ENCODE results near the gene VSIG2. TPM values are rescaled to one million over a fixed set of nuclear protein-coding genes. Genes with fewer than 3 reads are reported as not detected.
A peak's percentile ranks its signal among the peaks of the same experiment; 100 is the strongest.

The VSIG2 gene
- total and polyA plus RNA-seq, 2 of the 4 experiments (the other 2 are of a cell fraction): not detected

DNA sequence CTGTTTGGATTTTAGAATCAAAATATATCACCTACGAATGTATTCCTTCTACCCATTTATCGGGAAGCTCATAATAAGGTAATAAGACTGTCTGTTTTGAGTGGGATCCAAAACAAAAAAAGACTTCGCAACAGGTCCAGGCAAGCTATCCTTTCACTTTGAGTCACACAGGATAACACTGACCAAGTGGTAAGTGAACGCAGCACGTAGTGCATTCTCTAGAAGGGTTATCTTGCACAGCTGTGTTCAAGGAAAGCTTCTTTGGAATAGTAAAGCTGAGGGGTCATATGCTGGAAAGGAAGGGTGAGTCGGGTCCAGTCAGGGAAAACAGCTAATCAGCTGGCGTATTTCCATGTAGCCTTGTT lies 34.7 kb downstream of the VSIG2 start:
- H2BK120ac ChIP-seq (ENCODE audit: low read depth, low read length): no peak overlapping the region
- peak overlapping the region; percentile 79 for H2AFZ ChIP-seq (replicated peaks; ENCODE audit: low read length, poor library complexity)
- no peak overlapping the region for H2AK5ac ChIP-seq (ENCODE audit: low read depth, low read length)
- no peak overlapping the region for H3K56ac ChIP-seq (ENCODE audit: extremely low read depth, insufficient read depth, low read length)
- 0 out of 2 replicates have a peak overlapping the region, but pooled peaks have one; percentile 43 for H3K23ac ChIP-seq (ENCODE audit: low read depth, low read length)
- intact Hi-C loops (cut with micrococcal nuclease): loop anchor here (5.0 kb wide), 1 partner anchor 40 kb away; no protein-coding TSS in a partner anchor
- TF ChIP-seq RCOR1 (IDR thresholded peaks at IDR 0.05; ENCODE audit: insufficient replicate concordance, low read length): no peak
- TF ChIP-seq SMC3 (IDR thresholded peaks at IDR 0.05; ENCODE audit: low read depth, low read length): no peak
- TF ChIP-seq CEBPB (IDR thresholded peaks at IDR 0.05; ENCODE audit: low read depth, low read length): no peak
- no peak for TF ChIP-seq FOS (IDR thresholded peaks at IDR 0.05; ENCODE audit: low read depth, low read length)
- no peak for TF ChIP-seq BHLHE40 (IDR thresholded peaks at IDR 0.05; ENCODE audit: low read depth, low read length)
- no peak for TF ChIP-seq MAZ (IDR thresholded peaks at IDR 0.05; ENCODE audit: borderline replicate concordance, low read depth, low read length)
- no peak for TF ChIP-seq RAD21 (IDR thresholded peaks at IDR 0.05; ENCODE audit: low read length)
- no peak for TF ChIP-seq MAFK (IDR thresholded peaks at IDR 0.05; ENCODE audit: low read depth, low read length)
- no peak for TF ChIP-seq RFX5 (IDR thresholded peaks at IDR 0.05; ENCODE audit: low read depth, low read length)
- TF ChIP-seq MXI1 (IDR thresholded peaks at IDR 0.05; ENCODE audit: borderline replicate concordance, low read depth, low read length): no peak
- TF ChIP-seq NFE2L2 (IDR thresholded peaks at IDR 0.05; ENCODE audit: low read depth, low read length): no peak
- TF ChIP-seq, protein P1, sequence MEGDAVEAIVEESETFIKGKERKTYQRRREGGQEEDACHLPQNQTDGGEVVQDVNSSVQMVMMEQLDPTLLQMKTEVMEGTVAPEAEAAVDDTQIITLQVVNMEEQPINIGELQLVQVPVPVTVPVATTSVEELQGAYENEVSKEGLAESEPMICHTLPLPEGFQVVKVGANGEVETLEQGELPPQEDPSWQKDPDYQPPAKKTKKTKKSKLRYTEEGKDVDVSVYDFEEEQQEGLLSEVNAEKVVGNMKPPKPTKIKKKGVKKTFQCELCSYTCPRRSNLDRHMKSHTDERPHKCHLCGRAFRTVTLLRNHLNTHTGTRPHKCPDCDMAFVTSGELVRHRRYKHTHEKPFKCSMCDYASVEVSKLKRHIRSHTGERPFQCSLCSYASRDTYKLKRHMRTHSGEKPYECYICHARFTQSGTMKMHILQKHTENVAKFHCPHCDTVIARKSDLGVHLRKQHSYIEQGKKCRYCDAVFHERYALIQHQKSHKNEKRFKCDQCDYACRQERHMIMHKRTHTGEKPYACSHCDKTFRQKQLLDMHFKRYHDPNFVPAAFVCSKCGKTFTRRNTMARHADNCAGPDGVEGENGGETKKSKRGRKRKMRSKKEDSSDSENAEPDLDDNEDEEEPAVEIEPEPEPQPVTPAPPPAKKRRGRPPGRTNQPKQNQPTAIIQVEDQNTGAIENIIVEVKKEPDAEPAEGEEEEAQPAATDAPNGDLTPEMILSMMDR (conservative IDR thresholded peaks at IDR 0.05; ENCODE audit: low read depth, low read length): no peak
- no peak for TF ChIP-seq CHD1 (IDR thresholded peaks at IDR 0.05; ENCODE audit: low read depth, low read length)
- TF ChIP-seq, protein P2, sequence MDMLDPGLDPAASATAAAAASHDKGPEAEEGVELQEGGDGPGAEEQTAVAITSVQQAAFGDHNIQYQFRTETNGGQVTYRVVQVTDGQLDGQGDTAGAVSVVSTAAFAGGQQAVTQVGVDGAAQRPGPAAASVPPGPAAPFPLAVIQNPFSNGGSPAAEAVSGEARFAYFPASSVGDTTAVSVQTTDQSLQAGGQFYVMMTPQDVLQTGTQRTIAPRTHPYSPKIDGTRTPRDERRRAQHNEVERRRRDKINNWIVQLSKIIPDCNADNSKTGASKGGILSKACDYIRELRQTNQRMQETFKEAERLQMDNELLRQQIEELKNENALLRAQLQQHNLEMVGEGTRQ (IDR thresholded peaks at IDR 0.05; ENCODE audit: low read depth, low read length): no peak
- no peak for TF ChIP-seq POLR2A (IDR thresholded peaks at IDR 0.05; ENCODE audit: low read depth, low read length)
- TF ChIP-seq, protein P3, sequence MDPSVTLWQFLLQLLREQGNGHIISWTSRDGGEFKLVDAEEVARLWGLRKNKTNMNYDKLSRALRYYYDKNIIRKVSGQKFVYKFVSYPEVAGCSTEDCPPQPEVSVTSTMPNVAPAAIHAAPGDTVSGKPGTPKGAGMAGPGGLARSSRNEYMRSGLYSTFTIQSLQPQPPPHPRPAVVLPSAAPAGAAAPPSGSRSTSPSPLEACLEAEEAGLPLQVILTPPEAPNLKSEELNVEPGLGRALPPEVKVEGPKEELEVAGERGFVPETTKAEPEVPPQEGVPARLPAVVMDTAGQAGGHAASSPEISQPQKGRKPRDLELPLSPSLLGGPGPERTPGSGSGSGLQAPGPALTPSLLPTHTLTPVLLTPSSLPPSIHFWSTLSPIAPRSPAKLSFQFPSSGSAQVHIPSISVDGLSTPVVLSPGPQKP (IDR thresholded peaks at IDR 0.05; ENCODE audit: borderline replicate concordance, low read depth, low read length): no peak
- no peak overlapping the region for H3K14ac ChIP-seq (replicated peaks; ENCODE audit: low read depth, low read length)
- H3K9ac ChIP-seq (ENCODE audit: low read depth, low read length): peak overlapping the region; percentile 22; the same call in 1 of the 2 replicates
- ATAC-seq (ENCODE audit: low read depth): peak; percentile 66
- H4K5ac ChIP-seq (ENCODE audit: low read depth, low read length): no peak overlapping the region
- H3K4me2 ChIP-seq (ENCODE audit: low read depth, low read length): peak overlapping the region; percentile 82
- H3K9me3 ChIP-seq (ENCODE audit: control insufficient read depth, insufficient read depth, low read length): no peaks in the 10 kb centered on the region
- H3K4me3 ChIP-seq (ENCODE audit: insufficient read depth, low read depth, low read length): peak overlapping the region; percentile 31; the same call in 1 of the 2 replicates
- no peak overlapping the region for H3K27ac ChIP-seq (ENCODE audit: insufficient read depth, low read length)
- no peaks in the 10 kb centered on the region for H4K20me1 ChIP-seq (ENCODE audit: insufficient read depth, low read length)
- H3K4me1 ChIP-seq (ENCODE audit: control insufficient read depth, insufficient read depth, low read length): peaks cover 3% of the 10 kb centered on the region
- H2AK9ac ChIP-seq (replicated peaks; ENCODE audit: low read depth, low read length, poor library complexity): no peak overlapping the region
- no peak overlapping the region for H3K18ac ChIP-seq (ENCODE audit: low read depth, low read length)
- in situ Hi-C loops (cut with MboI; ENCODE audit: low sequenced_read_pairs): no loop called here
- ChIA-PET POLR2A (ENCODE audit: unreplicated experiment) (no interaction called here), CTCF (interaction anchor here (1.6 kb wide), 1 partner anchor 11 kb away, joined by 4 read pairs; no protein-coding TSS in a partner anchor)
- H4K91ac ChIP-seq (ENCODE audit: insufficient read depth, low read depth, low read length): no peak overlapping the region
- no peak overlapping the region for H2BK15ac ChIP-seq (ENCODE audit: low read depth, low read length)
- H2BK5ac ChIP-seq (ENCODE audit: low read depth, low read length, poor library complexity, severe bottlenecking): no peak overlapping the region
- 12% methylated on average over 3 of the region's 7 CpGs; no CpG with 5 or more reads in 1 of the 2 experiments for WGBS, 2 experiments (ENCODE audit: extremely low coverage in 2 of 2, insufficient read length in 1 of 2)
- H2BK20ac ChIP-seq (ENCODE audit: low read depth, low read length): no peak overlapping the region
- no peaks in the 10 kb centered on the region for H3K79me1 ChIP-seq (ENCODE audit: low read depth in 1 of 2, low read length in 2 of 2)
- H3K36me3 ChIP-seq (ENCODE audit: control insufficient read depth, insufficient read depth, low read length): no peaks in the 10 kb centered on the region
- H4K8ac ChIP-seq (ENCODE audit: low read depth in 2 of 2, low read length in 2 of 2): no peak overlapping the region
- no peak overlapping the region for H3K4ac ChIP-seq (ENCODE audit: low read depth, low read length)
- BruUV-seq (replicated peaks): no TSS peak
- no peaks in the 10 kb centered on the region for H3K9me1 ChIP-seq (ENCODE audit: insufficient read depth, low read length)
- dilution Hi-C loops (cut with HindIII; ENCODE audit: low sequenced_read_pairs, unreplicated experiment): no loop called here
- peak; percentile 59 for DNase-seq
- peaks cover 32% of the 10 kb centered on the region for H3K27me3 ChIP-seq (ENCODE audit: control insufficient read depth, insufficient read depth, low read length)

Data from IMR-90 (cell line).